ENCODE data around the gene FGD2. TPM values are rescaled to one million over a fixed set of nuclear protein-coding genes. Genes with fewer than 3 reads are reported as not detected.

The FGD2 gene
- total RNA-seq, 1 experiment from 2014 or later: 0.44 TPM

- peaks cover 11% of the 10 kb centered on the region; the same call in 1 of the 2 replicates for H3K4me1 ChIP-seq (ENCODE audit: insufficient read depth, low read length)
- ATAC-seq (no peak), DNase-seq (no peak)
- no peak overlapping the region for H3K9ac ChIP-seq (ENCODE audit: low read length)
- intact Hi-C loops (cut with micrococcal nuclease): no loop called here
- H3K36me3 ChIP-seq (ENCODE audit: low read depth, low read length): no peaks in the 10 kb centered on the region
- no peaks in the 10 kb centered on the region for H3K27me3 ChIP-seq (ENCODE audit: low read length)
- ChIA-PET POLR2A (ENCODE audit: unreplicated experiment) (no interaction called here), CTCF (no interaction called here)
- BruUV-seq (replicated peaks): no TSS peak
- no peaks in the 10 kb centered on the region for H3F3A ChIP-seq (ENCODE audit: low read length, unreplicated experiment)
- H3K4me2 ChIP-seq (ENCODE audit: low read length): no peak overlapping the region
- H4K20me1 ChIP-seq (ENCODE audit: low read length): no peaks in the 10 kb centered on the region
- H3K79me2 ChIP-seq (ENCODE audit: low read length): no peaks in the 10 kb centered on the region
- no peak overlapping the region for H2AFZ ChIP-seq (ENCODE audit: low read length)
- H3K27ac ChIP-seq (ENCODE audit: low read length): no peak overlapping the region
- H3K4me3 ChIP-seq (ENCODE audit: low read length): no peak overlapping the region
- no peaks in the 10 kb centered on the region for H3K9me2 ChIP-seq (replicated peaks; ENCODE audit: low read length)
- H3K9me3 ChIP-seq (ENCODE audit: low read length): peaks cover 5% of the 10 kb centered on the region; the same call in 1 of the 2 replicates
- TF ChIP-seq EZH2phosphoT487 (IDR thresholded peaks at IDR 0.05; ENCODE audit: borderline replicate concordance, low read length): no peak
- TF ChIP-seq CTCF (conservative IDR thresholded peaks at IDR 0.05; ENCODE audit: low read depth, low read length): no peak
- TF ChIP-seq EZH2 (IDR thresholded peaks at IDR 0.05; ENCODE audit: low read length, unreplicated experiment): no peak
These were observed 25.1 kb downstream of the FGD2 start for GRCh38 chr6:37030599-37030998.

GRCh38 chr6:37032239-37032638 lies 26.8 kb downstream of the FGD2 start:
- no peaks in the 10 kb centered on the region for H4K20me1 ChIP-seq (ENCODE audit: low read length)
- H3F3A ChIP-seq (ENCODE audit: low read length, unreplicated experiment): no peaks in the 10 kb centered on the region
- H2AFZ ChIP-seq (ENCODE audit: low read length): no peak overlapping the region
- H3K79me2 ChIP-seq (ENCODE audit: low read length): no peaks in the 10 kb centered on the region
- H3K9me2 ChIP-seq (replicated peaks; ENCODE audit: low read length): no peaks in the 10 kb centered on the region
- no peak overlapping the region for H3K4me2 ChIP-seq (ENCODE audit: low read length)
- no peak overlapping the region for H3K27ac ChIP-seq (ENCODE audit: low read length)
- no peak overlapping the region for H3K4me3 ChIP-seq (ENCODE audit: low read length)
- H3K36me3 ChIP-seq (ENCODE audit: low read depth, low read length): no peaks in the 10 kb centered on the region
- ATAC-seq (no peak), DNase-seq (no peak)
- no peak overlapping the region for H3K9ac ChIP-seq (ENCODE audit: low read length)
- ChIA-PET POLR2A (ENCODE audit: unreplicated experiment) (no interaction called here), CTCF (no interaction called here)
- intact Hi-C loops (cut with micrococcal nuclease): no loop called here
- peaks cover 5% of the 10 kb centered on the region; the same call in 1 of the 2 replicates for H3K9me3 ChIP-seq (ENCODE audit: low read length)
- TF ChIP-seq EZH2 (IDR thresholded peaks at IDR 0.05; ENCODE audit: low read length, unreplicated experiment): no peak
- no peak for TF ChIP-seq EZH2phosphoT487 (IDR thresholded peaks at IDR 0.05; ENCODE audit: borderline replicate concordance, low read length)
- no peak for TF ChIP-seq CTCF (conservative IDR thresholded peaks at IDR 0.05; ENCODE audit: low read depth, low read length)
- H3K27me3 ChIP-seq (ENCODE audit: low read length): no peaks in the 10 kb centered on the region
- no TSS peak for BruUV-seq (replicated peaks)
- peaks cover 11% of the 10 kb centered on the region; the same call in 1 of the 2 replicates for H3K4me1 ChIP-seq (ENCODE audit: insufficient read depth, low read length)

- Histone ChIP-seq H3K9ac (ENCODE audit: low read length) (no peak overlapping the region), H3K79me2 (ENCODE audit: low read length) (no peaks in the 10 kb centered on the region), H3K36me3 (ENCODE audit: low read depth, low read length) (no peaks in the 10 kb centered on the region), H3F3A (ENCODE audit: low read length, unreplicated experiment) (no peaks in the 10 kb centered on the region), H3K4me2 (ENCODE audit: low read length) (no peak overlapping the region), H2AFZ (ENCODE audit: low read length) (no peak overlapping the region), H3K27me3 (ENCODE audit: low read length) (no peaks in the 10 kb centered on the region), H3K9me3 (ENCODE audit: low read length) (peaks cover 5% of the 10 kb centered on the region; the same call in 1 of the 2 replicates), H3K4me1 (ENCODE audit: insufficient read depth, low read length) (peaks cover 11% of the 10 kb centered on the region; the same call in 1 of the 2 replicates), H3K27ac (ENCODE audit: low read length) (no peak overlapping the region), H3K4me3 (ENCODE audit: low read length) (no peak overlapping the region), H4K20me1 (ENCODE audit: low read length) (no peaks in the 10 kb centered on the region), H3K9me2 (replicated peaks; ENCODE audit: low read length) (no peaks in the 10 kb centered on the region)
- ChIA-PET CTCF (no interaction called here), POLR2A (ENCODE audit: unreplicated experiment) (no interaction called here)
- TF ChIP-seq CTCF (conservative IDR thresholded peaks at IDR 0.05; ENCODE audit: low read depth, low read length) (no peak), EZH2 (IDR thresholded peaks at IDR 0.05; ENCODE audit: low read length, unreplicated experiment) (no peak), EZH2phosphoT487 (IDR thresholded peaks at IDR 0.05; ENCODE audit: borderline replicate concordance, low read length) (no peak)
- peak; percentile 21 for DNase-seq
- ATAC-seq: no peak
- intact Hi-C loops (cut with micrococcal nuclease): no loop called here
- no TSS peak for BruUV-seq (replicated peaks)
These were observed 27.8 kb downstream of the FGD2 start for GRCh38 chr6:37033255-37033654.
